Cardiac atrium fibroblast (primary cell): ENCODE measurements around the gene SLC8A1. TPM values are rescaled to one million over a fixed set of nuclear protein-coding genes. Genes with fewer than 3 reads are reported as not detected.

ENCODE experiments used
- total RNA-seq: library from RNA; depleted of rRNA; stranded (reverse); fragments of >200 nt; gene quantifications from 2 replicates; pipeline ENCODE4 v1.2.3, GENCODE V29; 2015

SLC8A1 gene
- total RNA-seq, result 4.2 and 6.5 TPM in 2 replicates

DNA sequence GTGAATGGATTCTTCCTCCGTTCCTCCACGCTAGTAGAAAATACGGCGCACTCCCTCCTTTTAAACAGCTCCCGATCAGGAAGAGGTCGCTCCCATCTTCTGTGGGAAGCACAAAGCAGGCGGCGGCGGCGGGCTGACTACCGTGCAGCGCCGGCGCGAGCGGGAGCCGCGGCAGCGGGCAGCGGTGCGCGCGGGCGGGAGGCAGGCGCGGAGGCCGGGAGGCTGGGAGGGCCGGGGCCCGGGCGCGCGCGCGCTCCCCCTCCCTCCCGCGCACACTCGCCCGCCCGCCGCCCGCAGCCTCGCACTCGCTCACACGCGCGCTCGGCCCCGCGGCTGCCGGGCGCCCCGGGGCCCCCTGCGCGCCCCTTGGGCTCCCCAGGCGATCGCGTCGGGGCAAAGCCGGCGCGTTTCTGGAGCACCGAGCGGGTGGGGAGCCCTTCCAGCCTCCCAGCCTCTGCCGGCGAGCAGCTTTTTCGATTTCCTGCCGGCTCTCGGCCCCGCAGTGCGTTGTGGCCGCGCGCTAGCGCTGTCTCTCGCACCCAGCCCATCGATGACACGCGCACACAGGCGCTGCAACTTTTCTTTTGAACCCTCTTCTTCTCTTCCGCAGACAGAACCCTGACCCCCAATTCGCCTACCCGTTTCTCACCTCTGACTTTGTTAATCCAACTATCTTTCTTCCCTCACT, at the start of gene SLC8A1:
Gene SLC8A1 (minus strand): TSS at position 173 of the 688 bp plus-strand sequence.

